Heart left ventricle (tissue), 13 donors: ENCODE measurements around the gene GTF2H2.
"Not testable (repeated sequence)": the region's sequence is repeated elsewhere in the genome, so short reads cannot be mapped to it uniquely, and the experiment has no call there.

Source experiments
- CTCF ChIP-seq, 12 donors: fragments of 200-600 bp; sonication (generic) in 4 of 12; IDR thresholded peaks; one replicate each; pipeline versions ENCODE4 v1.5.0 to v1.8.0; 2018 to 2022; ENCODE audit warnings: antibody characterized with exemption in 12 of 12, mild to moderate bottlenecking in 5 of 12
- POLR2A ChIP-seq, 2 donors: fragments of 450-650 bp; IDR thresholded peaks; one replicate each; pipeline ENCODE4 v1.6.1; 2017; ENCODE audit warnings: antibody characterized with exemption in 2 of 2, mild to moderate bottlenecking in 2 of 2, moderate library complexity in 2 of 2
- donor health status: ischemic (EF 13 %, LVEDD 7.1; RV severe dilation, severe dysfunction).
- donor health status: DM: no; HTN: yes; CAD: no.
- donor health status: DM: no; HTN: no; CAD: no.
- donor health status: ischemic (EF 25% LVEDD 6.9; RV normal size, moderate dysfunction).
- donor health status: ischemic (EF 25% LVEDD 5.7; RV mildly dilated, moderate dysfunction).
- donor health status: ischemic (EF 35%, LVEDD 5.7; RV mildly dilated, moderate dysfunction).
- donor health status: nonischemic (EF 11% LVEDD 7.7; RV severe dilation, severe dysfunction).
- donor health status: DM: yes; HTN: yes; CAD: no.
- donor health status: PGD.
- donor health status: ischemic (EF 29% LVEDD 5.4; RV normal size, mild dysfunction).
- donor health status: nonischemic (EF 23%, LVEDD 6.1; RV moderate dilation, normal function).

- TF ChIP-seq CTCF, POLR2A (IDR thresholded peaks at IDR 0.05): not testable (repeated sequence)
Observed at GRCh38 chr5:71088754-71089153, 21.3 kb upstream of the GTF2H2 start.
